COLO829 (cell line): ENCODE results near the gene WASL.
"Not testable (repeated sequence)": the region's sequence is repeated elsewhere in the genome, so short reads cannot be mapped to it uniquely, and the experiment has no call there.

Source experiments
- DNase-seq: peaks from one replicate; pipeline ENCODE4 v3.0.0; 2012; ENCODE audit warnings: low spot score

WASL gene

DNA sequence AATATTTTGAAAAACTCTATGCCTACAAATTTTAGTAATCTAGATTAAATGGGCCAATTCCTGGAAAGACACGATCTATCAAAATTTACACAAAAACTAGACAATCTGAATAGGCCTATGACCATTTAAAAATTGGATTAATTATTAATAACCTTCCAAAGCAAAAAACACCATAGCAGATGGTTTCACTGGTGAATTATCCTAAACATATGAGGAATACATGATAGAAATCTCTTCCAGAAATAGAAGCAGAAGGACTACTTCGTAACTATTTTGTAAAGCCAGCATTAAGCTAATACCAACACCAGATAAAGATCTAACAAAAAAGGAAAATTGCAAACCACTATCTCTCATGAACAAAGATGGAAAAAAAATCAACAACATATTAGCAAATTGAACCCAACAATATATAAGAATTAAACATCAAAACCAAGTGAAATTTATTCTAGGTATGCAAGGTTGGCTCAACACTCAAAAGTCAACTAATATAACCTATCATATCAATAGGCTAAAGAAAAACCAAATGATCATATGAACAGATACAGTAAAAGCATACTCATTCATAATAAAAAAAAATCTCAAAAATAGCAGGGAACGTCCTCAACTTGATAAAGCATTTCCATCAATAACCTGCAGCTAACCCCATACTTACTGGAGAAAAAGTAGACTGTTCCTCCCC lies 16.3 kb downstream of the WASL start:
- no peak for DNase-seq

DNA sequence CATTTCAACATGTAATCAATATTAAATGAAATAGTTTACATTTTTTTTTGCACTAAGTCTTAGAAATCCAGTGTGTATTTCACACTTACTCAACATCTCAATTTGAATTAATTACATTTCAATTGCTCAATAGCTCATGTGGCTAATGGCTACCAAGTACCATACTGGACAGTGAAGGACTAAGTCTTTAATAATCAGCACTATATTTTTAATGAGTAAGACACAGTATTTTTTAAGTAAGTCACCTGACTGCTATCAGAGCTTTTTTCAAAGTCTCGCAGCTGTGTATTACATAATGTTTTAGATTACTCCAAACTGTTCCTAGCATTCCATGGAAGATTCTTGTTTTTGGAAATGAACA lies 19.6 kb downstream of the WASL start:
- no peak for DNase-seq

DNA sequence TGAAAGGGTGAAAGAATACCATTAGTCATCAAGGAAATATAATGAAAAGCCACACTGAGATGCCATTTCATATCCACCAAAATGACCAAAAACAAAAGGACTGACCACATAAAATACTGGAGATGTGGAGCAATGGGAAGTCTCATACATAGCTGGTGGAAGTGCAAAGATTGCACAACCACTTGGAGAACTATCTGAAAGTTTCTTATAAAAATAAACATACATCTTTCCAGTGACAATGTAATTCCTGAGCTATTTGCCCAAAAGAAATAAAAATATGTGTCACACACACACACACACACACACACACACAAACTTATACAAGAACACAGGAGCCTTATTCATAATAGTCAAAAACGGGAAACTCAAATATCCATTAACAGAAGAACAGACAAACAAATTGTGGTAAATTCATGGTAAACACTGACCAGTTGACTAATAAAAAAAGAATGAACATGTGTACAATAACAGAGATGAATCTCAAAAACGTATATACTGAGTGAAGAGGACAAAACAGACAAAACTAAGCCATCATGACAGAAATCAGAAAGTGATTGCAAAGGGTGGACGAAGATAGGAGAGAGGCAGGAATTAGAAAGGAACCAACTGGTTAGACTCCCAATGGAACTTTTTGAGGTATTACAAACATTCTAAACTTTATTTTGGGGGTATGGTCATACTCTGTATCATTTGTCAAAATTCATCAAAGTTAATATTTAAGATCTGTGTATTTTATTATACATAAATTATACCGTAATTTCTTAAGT lies 21.5 kb downstream of the WASL start:
- DNase-seq = no peak

DNA sequence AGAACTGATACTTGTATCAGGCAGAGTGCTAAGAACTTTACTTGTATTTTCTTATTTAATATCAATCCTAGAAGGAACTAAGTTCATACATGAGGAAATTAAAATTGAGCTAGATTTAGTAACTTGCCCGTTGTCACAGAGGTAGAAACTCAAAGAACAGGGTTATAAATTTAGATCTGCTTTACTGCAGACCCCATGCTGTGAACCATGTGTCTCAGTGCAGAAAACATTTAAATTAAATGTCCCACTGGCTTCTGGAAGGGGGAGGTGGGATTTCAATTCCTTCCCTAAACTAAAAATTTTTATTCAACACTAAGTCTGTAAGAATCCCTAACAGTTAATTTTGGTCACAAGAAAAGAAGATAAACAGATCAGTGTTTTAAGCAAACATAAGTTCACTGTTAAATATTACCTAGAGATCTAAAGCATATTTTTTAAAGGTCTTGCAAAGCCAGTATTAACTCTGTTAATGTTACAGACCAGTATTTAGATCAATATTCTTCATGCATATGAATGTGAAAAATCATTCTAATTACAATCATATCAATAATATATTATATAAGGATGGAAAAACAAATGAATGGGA lies 23.1 kb downstream of the WASL start:
- no peak for DNase-seq

DNA sequence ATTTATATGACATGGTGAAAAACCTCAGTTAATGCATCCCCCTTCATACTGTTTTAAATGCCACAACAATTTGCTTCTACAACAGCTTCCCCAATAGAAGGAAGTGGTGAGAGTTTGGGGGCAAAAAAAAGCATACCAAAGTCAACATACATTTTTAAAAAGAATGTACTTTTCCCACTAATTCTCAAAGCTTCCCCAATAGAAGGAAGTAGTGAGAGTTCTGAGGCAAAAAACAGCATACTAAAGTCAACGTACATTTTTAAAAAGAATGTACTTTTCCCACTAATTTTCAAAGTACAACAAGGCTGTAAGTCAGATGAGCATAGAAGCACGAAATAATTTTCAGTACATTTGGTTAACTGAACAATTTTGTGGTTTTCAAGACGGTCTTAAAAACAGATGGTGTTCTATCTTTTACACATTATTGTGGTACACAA lies 24.0 kb downstream of the WASL start:
- no peak for DNase-seq

DNA sequence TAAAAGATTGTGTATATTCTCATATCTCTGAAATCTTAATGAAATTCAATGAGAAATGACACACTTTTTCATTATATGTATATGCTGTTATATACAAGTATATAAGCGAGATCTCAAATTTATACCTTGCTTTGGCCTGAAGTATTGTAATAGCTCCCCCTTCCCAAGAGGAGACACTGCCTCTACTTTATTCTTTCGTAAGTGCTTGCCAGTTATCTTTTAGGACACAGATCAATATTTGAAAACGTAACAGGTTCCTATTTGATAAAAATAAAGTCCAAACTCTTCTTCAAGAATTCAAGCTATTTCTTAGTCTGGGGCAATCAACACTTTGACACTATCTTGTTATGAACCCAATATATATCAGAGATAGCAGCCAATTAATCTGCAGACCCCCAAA lies 24.9 kb downstream of the WASL start:
- DNase-seq = no peak

DNA sequence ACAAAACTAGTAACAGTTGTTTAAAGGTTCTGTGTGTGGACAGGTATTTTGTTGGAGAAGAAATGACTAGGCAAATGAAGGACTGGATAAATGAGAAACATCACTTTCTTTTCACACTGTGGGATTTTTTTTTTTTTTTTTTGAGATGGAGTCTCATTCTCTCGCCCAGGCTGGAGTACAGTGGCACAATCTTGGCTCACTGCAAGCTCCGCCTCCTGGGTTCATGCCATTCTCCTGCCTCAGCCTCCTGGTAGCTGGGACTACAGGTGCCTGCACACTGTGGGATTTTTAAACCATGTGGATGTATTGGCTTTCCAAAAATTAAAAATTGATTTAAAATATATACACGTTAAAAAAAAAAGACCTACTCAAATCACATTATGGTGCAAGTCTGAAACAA lies 28.3 kb downstream of the WASL start:
- DNase-seq = not testable (repeated sequence)

DNA sequence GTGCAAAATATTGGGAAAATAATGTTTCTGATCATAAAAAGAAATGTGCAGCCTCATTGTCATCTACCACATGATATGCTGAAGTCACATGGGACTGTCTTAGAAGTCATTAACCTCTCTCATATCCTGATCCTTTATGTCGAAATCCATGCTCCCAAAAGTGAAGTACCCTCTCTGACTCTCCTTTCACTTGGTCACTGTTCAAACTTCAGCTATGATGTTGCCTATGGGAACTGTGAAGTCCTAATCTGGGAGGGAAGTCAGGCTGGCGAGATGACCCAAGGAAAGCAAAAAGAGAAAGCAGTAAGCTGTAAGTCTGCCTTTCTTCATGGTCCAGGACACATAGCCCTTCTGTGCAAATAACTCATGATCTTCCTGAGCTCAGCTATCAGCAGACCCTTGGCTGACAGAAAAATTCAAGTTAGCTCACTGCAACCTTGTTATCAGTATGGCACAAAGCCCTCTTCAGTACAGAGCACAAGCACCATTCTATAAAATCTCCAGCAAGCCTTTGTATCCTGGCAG lies 29.5 kb downstream of the WASL start:
- DNase-seq = no peak

DNA sequence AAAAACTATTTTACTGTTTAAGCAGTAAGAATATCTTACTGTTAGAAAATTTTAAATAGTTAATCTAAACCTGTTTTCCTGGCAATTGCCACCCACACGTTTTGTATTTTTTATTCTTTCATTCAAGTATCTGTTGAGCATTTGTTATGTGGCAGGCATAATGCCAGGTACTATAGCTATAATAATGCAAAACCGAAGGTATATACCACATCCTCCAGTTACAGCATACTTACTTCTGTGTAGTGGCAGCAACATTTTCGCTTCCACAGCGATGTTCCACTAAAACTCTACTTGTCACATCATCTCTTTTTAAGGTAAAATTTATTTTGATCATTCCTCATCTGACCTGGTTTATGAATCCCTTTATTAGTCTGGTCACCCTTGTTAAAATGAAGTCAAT lies 30.0 kb downstream of the WASL start:
- DNase-seq = no peak

DNA sequence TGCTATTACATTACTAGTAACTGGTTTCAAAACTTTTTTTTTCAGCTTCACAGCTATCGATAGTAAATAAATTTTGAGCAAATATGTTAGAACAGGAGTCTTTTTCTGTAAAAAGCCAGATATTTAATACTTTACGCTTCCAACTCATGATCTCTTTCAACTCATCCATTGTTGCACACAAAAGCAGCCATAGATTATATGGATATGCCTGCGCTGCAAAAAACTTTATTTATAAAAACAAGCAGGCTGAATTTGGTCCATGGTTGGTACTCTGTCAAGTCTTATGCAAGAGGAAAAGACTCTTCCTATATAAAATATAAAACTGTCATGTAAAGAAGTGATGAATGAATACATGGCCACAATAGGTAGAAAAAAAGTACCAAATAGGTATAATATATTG lies 31.1 kb downstream of the WASL start:
- DNase-seq = no peak

DNA sequence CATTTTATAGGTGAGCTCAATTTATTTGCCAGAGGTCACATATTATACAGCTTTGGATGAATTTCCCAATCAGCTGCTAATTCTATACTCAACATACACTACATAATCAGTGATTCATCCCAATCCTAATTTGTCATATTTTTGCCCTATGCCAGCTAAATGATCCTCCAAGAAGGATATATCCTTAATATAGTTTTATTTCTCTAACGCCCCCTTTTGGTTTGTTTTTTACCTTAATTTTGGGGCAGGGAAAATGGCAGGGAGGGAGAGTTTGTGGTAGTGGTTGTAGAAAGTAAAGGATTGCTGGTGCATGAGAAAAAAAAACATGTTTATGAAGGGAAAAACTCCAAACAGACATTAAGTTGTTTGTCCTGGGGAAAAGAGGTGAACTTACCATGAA lies 31.9 kb downstream of the WASL start:
- no peak for DNase-seq

DNA sequence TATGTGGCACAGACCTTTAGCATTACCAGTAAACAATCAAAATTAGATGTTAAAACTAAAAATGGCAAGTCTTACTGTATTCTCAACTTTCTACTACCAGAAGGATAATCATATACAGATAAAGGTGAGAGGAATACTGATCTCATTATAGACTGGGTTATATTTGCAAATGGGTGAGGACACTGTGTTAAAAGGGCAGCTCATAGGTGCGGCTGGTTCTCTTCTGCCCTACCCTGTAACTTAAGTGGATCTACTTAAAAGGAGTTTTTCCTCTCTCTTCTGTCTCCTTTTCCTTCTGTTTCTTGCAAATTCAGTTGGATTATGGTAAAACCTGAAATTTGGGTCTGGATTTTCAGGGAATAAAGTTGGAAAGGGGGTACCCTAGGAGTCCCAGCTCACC lies 33.0 kb downstream of the WASL start:
- no peak for DNase-seq

DNA sequence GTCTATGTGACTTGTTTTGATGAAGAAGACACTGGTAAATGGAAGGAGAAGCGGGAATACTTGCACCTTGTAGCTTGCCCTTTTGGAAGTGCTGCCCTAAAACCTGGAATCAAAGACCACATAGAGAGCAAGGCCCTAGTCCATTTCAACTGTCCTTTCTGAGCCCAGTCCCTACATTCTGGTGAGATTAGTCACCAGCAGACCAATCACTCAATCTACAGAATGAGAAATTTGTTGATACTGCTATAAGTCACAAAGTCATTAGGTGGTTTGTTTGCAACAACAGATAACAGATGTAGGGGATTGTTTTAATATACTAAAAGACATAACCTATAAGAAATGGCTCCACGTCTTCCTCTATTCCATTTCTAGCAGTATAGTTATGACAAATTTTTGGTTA lies 33.6 kb downstream of the WASL start:
- DNase-seq = no peak

DNA sequence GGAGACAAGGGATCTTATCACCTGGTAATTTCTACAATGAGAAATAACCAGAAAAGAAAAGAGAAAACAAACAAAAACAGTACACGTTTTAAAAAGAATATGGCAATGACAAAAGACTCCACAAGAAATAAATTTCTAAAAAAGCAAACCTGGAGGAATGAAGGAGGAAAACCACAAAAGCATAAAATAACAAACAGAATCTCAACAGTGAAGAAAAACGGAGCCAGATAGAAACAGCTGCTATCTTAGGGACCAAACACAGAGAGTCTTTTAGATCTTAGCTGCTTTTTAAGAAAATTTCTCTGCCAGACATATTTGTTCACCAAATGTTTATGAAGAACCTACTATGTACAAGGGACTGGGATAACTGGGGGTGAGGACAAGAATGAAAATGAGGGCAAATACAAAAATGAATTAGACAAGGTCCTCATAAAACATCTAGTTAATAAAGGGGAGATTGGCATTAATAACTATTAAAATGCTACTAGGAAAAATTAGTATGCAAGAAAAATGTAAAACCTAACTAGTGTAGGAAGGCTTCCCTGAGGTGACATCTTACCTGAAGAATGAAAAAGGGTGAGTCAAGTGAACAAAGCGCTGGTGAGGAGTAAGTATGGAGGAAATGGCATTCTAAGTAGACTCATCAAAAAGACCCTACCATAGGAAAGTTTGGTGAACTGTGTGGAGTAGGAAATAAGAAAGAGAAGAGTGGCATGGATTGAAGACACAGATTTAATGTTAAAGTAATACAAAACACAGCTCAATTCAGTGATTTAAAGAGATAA lies 34.3 kb downstream of the WASL start:
- DNase-seq = no peak

DNA sequence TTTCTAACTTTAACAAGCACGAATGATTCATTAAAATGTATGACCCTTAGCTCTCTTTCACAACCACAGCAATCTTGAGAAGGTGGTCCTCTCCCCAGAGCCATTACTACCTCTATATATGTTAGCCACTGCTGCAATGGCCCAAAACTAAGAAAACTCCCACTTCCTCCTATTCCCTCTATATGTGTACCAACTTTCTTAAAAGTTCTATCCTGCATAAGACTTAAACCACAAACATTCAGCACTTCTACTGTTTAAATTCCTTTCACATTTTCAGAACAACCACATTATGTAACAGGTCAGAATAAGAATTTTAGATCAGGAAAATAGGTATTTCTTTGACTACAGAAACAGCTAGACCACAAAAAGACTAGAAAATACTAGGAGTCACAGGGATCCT lies 36.2 kb downstream of the WASL start:
- no peak for DNase-seq

DNA sequence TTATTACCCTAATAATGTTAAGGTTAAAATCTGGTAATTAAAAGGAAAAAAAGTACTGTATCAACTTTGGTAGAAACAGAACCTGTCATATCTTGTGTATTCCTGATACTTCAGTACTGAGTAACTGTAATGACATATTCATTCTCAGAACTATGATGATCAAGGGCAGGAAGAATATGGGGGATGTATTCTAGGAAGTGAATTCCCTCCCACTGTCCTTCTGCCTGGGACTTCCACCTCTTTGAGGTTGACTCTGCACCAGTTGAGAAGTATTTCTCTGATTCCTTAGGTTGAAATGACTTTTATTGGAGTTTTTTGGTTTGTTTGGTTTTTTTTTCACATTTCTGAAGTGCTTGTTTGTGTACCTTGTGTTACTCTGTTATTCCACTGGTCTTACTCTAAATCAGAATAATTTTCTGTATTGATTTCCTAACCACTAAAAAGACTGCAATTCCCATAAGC lies 36.9 kb downstream of the WASL start:
- DNase-seq = no peak

DNA sequence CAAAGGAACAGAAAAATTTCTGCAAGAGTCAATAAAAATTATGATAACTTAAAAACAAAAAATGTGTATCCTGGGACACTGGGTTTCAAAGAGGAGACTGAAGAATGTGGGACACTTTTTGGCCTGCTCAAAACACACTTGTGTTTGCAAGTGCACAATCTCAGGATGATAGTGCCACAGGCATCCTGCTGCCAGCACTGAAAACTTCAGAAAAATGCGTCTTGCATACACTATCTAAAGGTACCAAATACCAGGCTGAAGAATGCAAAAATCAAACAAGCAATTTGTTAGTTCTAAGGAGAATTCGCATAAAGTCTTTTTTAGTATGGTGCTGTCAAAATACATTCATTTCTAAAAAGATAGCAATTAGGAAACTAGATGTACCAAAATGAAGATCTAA lies 38.1 kb downstream of the WASL start:
- no peak for DNase-seq

DNA sequence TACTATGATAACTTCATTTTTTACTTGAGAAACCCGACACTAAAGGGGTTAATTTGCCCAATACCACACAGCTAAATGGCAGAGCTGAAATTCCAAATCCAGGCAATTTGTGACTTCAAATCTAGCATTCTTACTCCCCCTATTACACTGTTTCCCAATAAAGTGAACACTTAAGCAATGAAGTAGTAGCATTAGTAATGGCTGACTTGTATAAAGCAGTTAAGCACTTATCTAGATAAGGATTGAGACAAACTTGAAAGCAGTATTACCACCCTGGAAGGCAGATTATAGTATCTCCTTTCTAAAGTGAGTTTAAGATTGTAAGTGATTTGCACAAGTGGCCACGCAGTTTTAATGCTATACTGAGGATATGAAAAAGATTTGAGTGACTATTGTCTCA lies 39.3 kb downstream of the WASL start:
- no peak for DNase-seq

DNA sequence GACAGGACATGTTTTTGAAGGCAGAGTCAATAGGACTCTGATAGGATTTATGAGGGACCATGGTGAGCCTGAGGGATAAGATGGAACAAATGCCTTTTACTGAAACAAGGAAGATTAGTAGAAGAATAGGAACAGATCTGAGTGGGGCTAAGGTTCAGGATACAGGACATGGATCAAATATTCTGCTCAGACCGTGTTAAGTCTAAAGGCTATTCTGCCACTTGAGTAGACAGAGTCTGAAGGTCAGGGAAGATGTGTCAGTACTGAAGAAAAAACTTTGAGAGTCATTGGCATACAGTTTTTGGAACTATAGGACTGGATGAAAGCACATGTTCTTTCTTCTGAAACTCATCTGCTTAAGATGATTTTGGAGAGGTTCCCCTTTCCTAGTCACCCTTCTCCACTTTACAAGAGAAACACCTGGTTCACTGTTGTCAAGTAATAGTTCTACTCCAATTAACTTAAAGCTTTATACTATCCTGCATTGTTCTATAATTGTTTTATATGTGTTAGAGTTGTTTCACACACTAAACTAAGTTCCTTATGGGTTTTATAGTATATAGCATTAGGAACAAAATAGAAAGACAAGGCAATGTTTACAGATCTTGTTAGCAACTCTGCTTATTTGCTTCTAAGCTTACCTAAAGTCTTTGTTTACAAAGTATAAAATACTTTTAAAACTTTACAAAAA lies 43.4 kb downstream of the WASL start:
- no peak for DNase-seq

DNA sequence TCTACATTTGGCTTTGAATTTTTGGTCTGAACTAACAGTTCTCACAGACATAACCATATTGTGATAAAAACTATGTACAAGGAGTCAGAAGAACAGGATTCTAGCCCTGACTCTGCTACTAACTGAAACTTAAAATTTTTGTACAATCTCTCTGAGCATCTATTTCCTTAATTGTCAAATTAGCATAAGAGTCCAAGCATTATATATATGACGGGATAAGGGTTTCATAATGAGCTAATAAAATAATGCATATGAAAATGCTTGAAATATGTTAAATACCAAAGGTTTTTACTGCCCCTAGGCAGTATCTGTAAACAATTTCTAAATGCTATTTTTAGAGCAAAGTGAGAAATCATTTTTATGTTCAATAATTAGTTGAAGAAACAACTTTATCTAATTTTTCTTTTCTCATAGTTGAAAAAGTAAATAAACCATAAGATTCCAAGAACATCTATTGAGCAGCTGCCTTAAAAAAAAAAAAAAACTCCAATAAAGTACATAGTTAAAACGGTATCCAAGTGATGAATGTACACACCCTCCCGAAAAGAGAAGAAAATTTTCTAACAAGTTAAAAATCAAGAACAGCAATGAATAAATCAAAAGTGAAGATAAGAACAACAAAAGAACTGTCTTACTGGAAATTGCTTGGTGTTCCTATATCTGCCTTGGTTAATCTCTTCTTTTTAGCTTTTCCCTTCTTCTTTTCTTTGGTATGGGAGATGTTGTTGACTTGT lies 52.7 kb downstream of the WASL start:
- DNase-seq = no peak

DNA sequence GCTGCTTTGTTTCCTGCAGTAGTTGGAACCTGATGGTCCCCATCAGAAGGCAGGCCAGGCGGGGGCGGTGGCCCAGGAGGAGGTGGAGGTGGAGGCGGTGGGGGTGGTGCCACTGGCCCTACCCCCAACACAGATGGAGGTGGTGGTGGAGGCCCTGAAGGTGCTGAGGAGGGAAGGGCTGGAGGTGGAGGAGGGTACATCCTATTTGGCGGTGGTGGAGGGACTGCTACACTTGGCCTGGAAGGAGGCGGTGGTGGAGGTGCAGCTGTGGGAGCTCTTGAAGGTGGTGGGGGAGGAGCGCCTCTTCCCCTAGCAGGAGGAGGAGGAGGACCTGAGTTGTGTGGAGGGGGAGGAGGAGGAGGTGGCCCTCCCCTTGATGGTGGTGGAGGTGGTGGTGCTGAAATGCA lies 56.3 kb downstream of the WASL start:
- DNase-seq = no peak
